H1 (cell line): ENCODE results near the gene TMTC2. TPM values are rescaled to one million over a fixed set of nuclear protein-coding genes. Genes with fewer than 3 reads are reported as not detected.

Experiments used
- CTCF ChIA-PET: fragments of 300-600 bp; sonication (Branson Sonifier 250); formaldehyde crosslinking; loops from one replicate; lab custom pipeline; 2021; ENCODE audit not compliant: partially characterized antibody; lab: Charles Lee
- POLR2A ChIA-PET: fragments of 300-600 bp; sonication (Branson Sonifier 250); formaldehyde crosslinking; loops from one replicate; lab custom pipeline; 2021; ENCODE audit warnings: inconsistent platforms; ENCODE audit not compliant: partially characterized antibody; lab: Charles Lee
- DNase-seq, 2 experiments: peaks; one replicate each; pipeline versions ENCODE4 v3.0.0 to v3.0.0-alpha.2; 2010 to 2022; ENCODE audit warnings: low spot score in 2 of 2, low read depth in 1 of 2, mixed read lengths in 1 of 2
- FAIRE-seq: peaks from 2 replicates; lab custom pipeline; 2011; peaks lifted over from hg19 to GRCh38; lab: Jason Lieb, UNC
- H2AFZ ChIP-seq: 2 replicates; pipeline ENCODE4 v1.8.1; 2012; ENCODE audit warnings: low read length, inconsistent platforms
- H2AK5ac ChIP-seq: 2 replicates; pipeline ENCODE4 v1.6.1; 2013; ENCODE audit warnings: low read depth, low read length
- H2BK120ac ChIP-seq: replicated peaks from 2 replicates; pipeline ENCODE3; 2013; ENCODE audit warnings: low read depth, low read length, inconsistent platforms
- H2BK12ac ChIP-seq: 2 replicates; pipeline ENCODE4 v1.6.1; 2013; ENCODE audit warnings: low read depth, low read length
- H2BK15ac ChIP-seq: 2 replicates; pipeline ENCODE4 v1.6.1; 2013; ENCODE audit warnings: low read length
- H2BK20ac ChIP-seq: 2 replicates; pipeline ENCODE4 v1.6.1; 2013; ENCODE audit warnings: low read length
- H2BK5ac ChIP-seq: 2 replicates; pipeline ENCODE4 v1.6.1; 2013; ENCODE audit warnings: low read depth, low read length
- H3K14ac ChIP-seq: 2 replicates; pipeline ENCODE4 v1.6.1; 2013; ENCODE audit warnings: inconsistent platforms; ENCODE audit not compliant: insufficient read length
- H3K18ac ChIP-seq: 2 replicates; pipeline ENCODE4 v1.6.1; 2013; ENCODE audit warnings: low read length; ENCODE audit errors: extremely low read depth
- H3K23ac ChIP-seq: 2 replicates; pipeline ENCODE4 v1.6.1; 2013; ENCODE audit warnings: inconsistent platforms; ENCODE audit not compliant: insufficient read length
- H3K23me2 ChIP-seq: 2 replicates; pipeline ENCODE4 v1.6.1; 2013; ENCODE audit warnings: low read depth, low read length
- H3K27ac ChIP-seq: 2 replicates; pipeline ENCODE4 v1.6.1; 2011; ENCODE audit warnings: low read depth, low read length, inconsistent platforms
- H3K27me3 ChIP-seq, 4 experiments: replicated peaks in 1 of 4; 1 replicate in 1 of 4; 2 replicates in 3 of 4; pipeline versions ENCODE4 v1.6.1 to v1.8.1; 2011 to 2013; ENCODE audit warnings: low read length in 3 of 4, mild to moderate bottlenecking in 3 of 4, inconsistent platforms in 2 of 4, mixed read lengths in 2 of 4, moderate library complexity in 1 of 4; ENCODE audit not compliant: control insufficient read depth in 3 of 4, insufficient read depth in 3 of 4; ENCODE audit errors: extremely low read depth in 1 of 4
- H3K36me3 ChIP-seq, 4 experiments: 2 replicates each; pipeline versions ENCODE4 v1.6.1 to v1.8.1; 2011 to 2013; ENCODE audit warnings: mild to moderate bottlenecking in 4 of 4, low read length in 3 of 4, moderate library complexity in 2 of 4, control low read depth in 1 of 4, inconsistent platforms in 1 of 4; ENCODE audit not compliant: insufficient read depth in 4 of 4, control insufficient read depth in 2 of 4
- H3K4ac ChIP-seq: replicated peaks from 2 replicates; pipeline ENCODE3; 2013; ENCODE audit warnings: low read length, low read depth, mixed read lengths, inconsistent platforms; ENCODE audit not compliant: insufficient read length
- H3K4me1 ChIP-seq, 4 experiments: replicated peaks in 1 of 4; 1 replicate in 1 of 4; 2 replicates in 3 of 4; pipeline versions ENCODE4 v1.6.1 to v1.8.1; 2011 to 2013; ENCODE audit warnings: low read length in 3 of 4, inconsistent platforms in 2 of 4, mixed read lengths in 1 of 4; ENCODE audit not compliant: insufficient read depth in 4 of 4, control insufficient read depth in 3 of 4
- H3K4me2 ChIP-seq, 2 experiments: 2 replicates each; pipeline versions ENCODE4 v1.6.1 to v1.8.1; 2011 to 2013; ENCODE audit warnings: low read depth in 2 of 2, low read length in 2 of 2, control low read depth in 1 of 2, inconsistent platforms in 1 of 2, mild to moderate bottlenecking in 1 of 2; ENCODE audit not compliant: insufficient read depth in 1 of 2
- H3K4me3 ChIP-seq, 4 experiments: fragments of 200-600, 300-600 bp in 1 of 4; sonication (generic), shearing (Covaris generic), sonication (Bioruptor Twin) in 1 of 4; 2 replicates each; pipeline versions ENCODE4 v1.5.1 to v1.8.1; 2011 to 2016; ENCODE audit warnings: low read length in 4 of 4, low read depth in 3 of 4, control low read depth in 2 of 4, inconsistent platforms in 2 of 4, mild to moderate bottlenecking in 2 of 4, mixed read lengths in 1 of 4, moderate library complexity in 1 of 4; ENCODE audit not compliant: insufficient read depth in 2 of 4; ENCODE audit errors: extremely low read depth in 1 of 4
- H3K56ac ChIP-seq: replicated peaks from 2 replicates; pipeline ENCODE3; 2013; ENCODE audit warnings: low read depth, mild to moderate bottlenecking, mixed read lengths, low read length, inconsistent platforms; ENCODE audit not compliant: insufficient read length
- H3K79me1 ChIP-seq: 2 replicates; pipeline ENCODE4 v1.6.1; 2013; ENCODE audit warnings: low read depth, low read length, control low read depth
- H3K79me2 ChIP-seq, 2 experiments: 2 replicates each; pipeline versions ENCODE4 v1.6.1 to v1.8.1; 2012 to 2013; ENCODE audit warnings: low read length in 2 of 2, mild to moderate bottlenecking in 2 of 2, inconsistent platforms in 1 of 2; ENCODE audit not compliant: insufficient read depth in 2 of 2, control insufficient read depth in 1 of 2
- H3K9ac ChIP-seq, 4 experiments: replicated peaks in 1 of 4; 1 replicate in 1 of 4; 2 replicates in 3 of 4; pipeline versions ENCODE4 v1.6.1 to v1.8.1; 2011 to 2013; ENCODE audit warnings: low read depth in 3 of 4, low read length in 3 of 4, control low read depth in 2 of 4, mild to moderate bottlenecking in 2 of 4, moderate library complexity in 2 of 4, inconsistent platforms in 1 of 4; ENCODE audit errors: extremely low read depth in 1 of 4
- H3K9me3 ChIP-seq, 2 experiments: 2 replicates each; pipeline versions ENCODE4 v1.6.1 to v1.8.1; 2012 to 2013; ENCODE audit warnings: mild to moderate bottlenecking in 2 of 2, moderate library complexity in 2 of 2, control low read depth in 1 of 2, inconsistent platforms in 1 of 2, low read depth in 1 of 2, low read length in 1 of 2, mixed read lengths in 1 of 2; ENCODE audit not compliant: insufficient read depth in 2 of 2
- H4K20me1 ChIP-seq, 2 experiments: replicated peaks in 1 of 2; 2 replicates each; pipeline versions ENCODE3 to v1.8.1; 2011 to 2013; ENCODE audit warnings: inconsistent platforms in 2 of 2, low read length in 2 of 2, mild to moderate bottlenecking in 1 of 2; ENCODE audit not compliant: insufficient read depth in 2 of 2, control insufficient read depth in 1 of 2
- H4K5ac ChIP-seq: 2 replicates; pipeline ENCODE4 v1.6.1; 2013; ENCODE audit warnings: low read length, low read depth, mixed read lengths, inconsistent platforms; ENCODE audit not compliant: insufficient read length
- H4K8ac ChIP-seq: 2 replicates; pipeline ENCODE4 v1.8.0; 2013; ENCODE audit warnings: mild to moderate bottlenecking, moderate library complexity, low read length, inconsistent platforms; ENCODE audit not compliant: insufficient read depth; ENCODE audit errors: extremely low read depth
- H4K91ac ChIP-seq: replicated peaks from 2 replicates; pipeline ENCODE3; 2013; ENCODE audit warnings: low read length, mixed read lengths, inconsistent platforms; ENCODE audit not compliant: insufficient read length
- CHD2 ChIP-seq: IDR thresholded peaks from 2 replicates; pipeline ENCODE4 v1.6.1; 2012; ENCODE audit warnings: low read length, improper control_type of control experiment
- JUN ChIP-seq: IDR thresholded peaks from 2 replicates; pipeline ENCODE4 v1.6.1; 2011; ENCODE audit warnings: low read depth, mild to moderate bottlenecking, improper control_type of control experiment, low read length
- KDM1A ChIP-seq: fragments of 200-600, 300-600 bp; sonication (generic); IDR thresholded peaks from 2 replicates; pipeline ENCODE4 v1.7.1; 2016; ENCODE audit warnings: mild to moderate bottlenecking, low read length, borderline replicate concordance
- MAX ChIP-seq: IDR thresholded peaks from 2 replicates; pipeline ENCODE4 v1.6.1; 2012; ENCODE audit warnings: inconsistent platforms
- POU5F1 ChIP-seq: IDR thresholded peaks from 2 replicates; pipeline ENCODE4 v1.6.1; 2011; ENCODE audit warnings: low read depth, mild to moderate bottlenecking, low read length, moderate library complexity
- RAD21 ChIP-seq, 2 experiments: IDR thresholded peaks in 1 of 2; conservative IDR thresholded peaks in 1 of 2; 2 replicates each; pipeline ENCODE4 v1.6.1; 2011; ENCODE audit warnings: low read depth in 2 of 2, low read length in 2 of 2, improper control_type of control experiment in 1 of 2, inconsistent platforms in 1 of 2, mild to moderate bottlenecking in 1 of 2, moderate library complexity in 1 of 2
- RBBP5 ChIP-seq: IDR thresholded peaks from 2 replicates; pipeline ENCODE4 v1.7.1; 2012; ENCODE audit warnings: low read depth, mild to moderate bottlenecking, inconsistent platforms, low read length, moderate library complexity, borderline replicate concordance
- RNF2 ChIP-seq: fragments of 200-900, 300-1000 bp; sonication (generic); IDR thresholded peaks from 2 replicates; pipeline ENCODE4 v1.7.1; 2016; ENCODE audit warnings: borderline replicate concordance, low read depth, mild to moderate bottlenecking, antibody characterized with exemption, low read length; ENCODE audit not compliant: poor library complexity, severe bottlenecking; ENCODE audit errors: missing control alignments
- SIRT6 ChIP-seq: IDR thresholded peaks from one replicate; pipeline ENCODE4 v1.7.1; 2012; ENCODE audit warnings: low read length, inconsistent platforms
- SP2 ChIP-seq: IDR thresholded peaks from 2 replicates; pipeline ENCODE4 v1.6.1; 2012; ENCODE audit warnings: mild to moderate bottlenecking, low read length, inconsistent platforms
- SUZ12 ChIP-seq: fragments of 200-600 bp; sonication (generic); IDR thresholded peaks from 2 replicates; pipeline ENCODE4 v1.6.1; 2012; ENCODE audit warnings: mild to moderate bottlenecking, inconsistent platforms, low read length, moderate library complexity, mixed read lengths
- TEAD4 ChIP-seq: IDR thresholded peaks from 2 replicates; pipeline ENCODE4 v1.6.1; 2012; ENCODE audit warnings: low read depth, low read length, inconsistent platforms, mixed read lengths
- ZNF274 ChIP-seq: IDR thresholded peaks from 2 replicates; pipeline ENCODE4 v1.7.0; 2012; ENCODE audit warnings: low read length, borderline replicate concordance; ENCODE audit errors: extremely low read depth
- WGBS, 2 experiments: shearing (Covaris generic) in 1 of 2; methylation state at CpG; one replicate each; pipeline versions ENCODE4 v1.1.6 to v1.1.7; 2013 to 2015; ENCODE audit warnings: low lambda C conversion rate in 2 of 2, mixed read lengths in 2 of 2, inconsistent platforms in 1 of 2, low coverage in 1 of 2, missing lambda C conversion rate in 1 of 2; ENCODE audit not compliant: insufficient replicate concordance in 2 of 2, insufficient coverage in 1 of 2, insufficient read length in 1 of 2; ENCODE audit errors: extremely low coverage in 1 of 2, missing lambda C conversion rate in 1 of 2; 5-methylcytosine and 5-hydroxymethylcytosine counted together
- polyA plus RNA-seq, 7 experiments: library from polyadenylated mRNA; depleted of rRNA in 3 of 7; stranded (reverse) in 5 of 7; unstranded in 2 of 7; fragments of >200 nt in 5 of 7; fragments of 200-250 nt in 2 of 7; gene quantifications; 1 replicate in 5 of 7; 2 replicates in 1 of 7; 4 replicates in 1 of 7; pipeline versions ENCODE4 v1.2.1 to v1.2.3, GENCODE V29; 2011 to 2013; ENCODE audit warnings: missing spikeins in 2 of 7, mixed read lengths in 2 of 7
- total RNA-seq: library from RNA; stranded (reverse); fragmentation: NEBNext Ultra II Directional; extraction: Animal tissue kit (Norgen Biotek cat#: 25700); gene quantifications from 2 replicates; pipeline ENCODE4 v1.2.1, GENCODE V29; 2021

Gene TMTC2
- total and polyA plus RNA-seq, 2 of the 8 experiments (the other 6 are each of a cell fraction or from before 2014, with no cell fraction given): 2.3 to 3.9 TPM

DNA sequence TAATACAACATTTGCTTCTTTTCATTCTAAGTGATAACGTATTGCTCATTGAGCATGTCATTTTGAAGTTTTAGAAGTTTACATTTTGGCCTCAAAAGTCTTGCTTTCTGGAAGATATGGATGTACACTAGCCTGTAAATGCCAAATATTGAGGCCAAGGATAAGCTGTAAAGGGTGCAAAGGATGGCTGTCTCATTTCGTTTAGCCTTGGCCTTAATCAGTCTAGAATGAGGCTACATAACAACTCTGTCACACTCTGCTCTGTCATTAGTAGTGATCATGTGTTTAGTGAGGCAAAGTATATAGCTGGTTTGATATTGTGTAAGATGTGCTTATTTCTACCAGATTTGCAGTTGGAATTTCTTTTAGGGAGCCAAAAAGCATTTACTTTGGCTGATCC lies 344.5 kb downstream of the TMTC2 start:
- Histone ChIP-seq H4K5ac (no peak overlapping the region), H3K79me2 (no peaks in the 10 kb centered on the region), H4K91ac (no peak overlapping the region), H3K36me3 (no peaks in the 10 kb centered on the region), H2BK5ac (no peak overlapping the region), H4K20me1 (no peaks in the 10 kb centered on the region), H2BK20ac (no peak overlapping the region), H2BK120ac (no peak overlapping the region), H3K9me3 (no peaks in the 10 kb centered on the region), H3K23me2 (no peaks in the 10 kb centered on the region), H3K79me1 (no peaks in the 10 kb centered on the region), H3K56ac (no peak overlapping the region), H2BK15ac (no peak overlapping the region), H3K9ac (no peak overlapping the region), H3K4ac (no peak overlapping the region), H3K4me2 (no peak overlapping the region), H3K18ac (no peak overlapping the region), H3K27ac (no peak overlapping the region), H3K14ac (no peak overlapping the region), H2BK12ac (no peak overlapping the region), H3K23ac (no peak overlapping the region), H3K4me3 (no peak overlapping the region), H2AK5ac (no peak overlapping the region), H3K4me1 (no peaks in the 10 kb centered on the region), H3K27me3 (no peaks in the 10 kb centered on the region), H4K8ac (no peak overlapping the region), H2AFZ (no peak overlapping the region)
- 97% methylated on average over 2 of the region's 2 CpGs; no CpG with 5 or more reads in 1 of the 2 experiments for WGBS, 2 experiments
- FAIRE-seq (no peak), DNase-seq (no peak)
- POLR2A ChIA-PET: interaction anchor here (0.6 kb wide), 1 partner anchor 327 kb away, joined by 3 read pairs; no protein-coding TSS in a partner anchor
- CTCF ChIA-PET: interaction anchor here (1.5 kb wide), 1 partner anchor 358 kb away, joined by 3 read pairs; no protein-coding TSS in a partner anchor
- TF ChIP-seq JUN (no peak), SUZ12 (no peak), SIRT6 (no peak), TEAD4 (no peak), RNF2 (no peak), KDM1A (no peak), RBBP5 (no peak), SP2 (no peak), RAD21 (IDR thresholded peaks at IDR 0.05 in 1 of 2, conservative IDR thresholded peaks at IDR 0.05 in 1 of 2; ENCODE audit: low read depth in 2 of 2, low read length in 2 of 2) (no peak), POU5F1 (no peak), MAX (no peak), ZNF274 (no peak), CHD2 (no peak)
